Measurements from ENCODE around the gene TMEM60.
"Not testable (repeated sequence)": the region's sequence is repeated elsewhere in the genome, so short reads cannot be mapped to it uniquely, and the experiment has no call there.

TMEM60 gene

GRCh38 chr7:77811516-77812289 lies 13.5 kb upstream of the TMEM60 start:
- DNase-seq, result no peak

GRCh38 chr7:77808517-77808916 lies 10.3 kb upstream of the TMEM60 start:
- DNase-seq, result no peak

- DNase-seq, result no peak
Observed at GRCh38 chr7:77806425-77806824, 8.2 kb upstream of the TMEM60 start.

- DNase-seq, result peak; percentile 13
Observed at GRCh38 chr7:77802557-77803405, 4.5 kb upstream of the TMEM60 start.

GRCh38 chr7:77800730-77801129 lies 2.5 kb upstream of the TMEM60 start:
- DNase-seq, result no peak

- no peak for DNase-seq
Observed at GRCh38 chr7:77800158-77800557, 1.9 kb upstream of the TMEM60 start.

GRCh38 chr7:77799078-77799964 lies 1.1 kb upstream of the TMEM60 start:
- peak; percentile 20 for DNase-seq

GRCh38 chr7:77797734-77798393 lies 370 bp downstream of the TMEM60 start:
- no peak for DNase-seq

- DNase-seq, result no peak
Observed at GRCh38 chr7:77796960-77797359, 1.3 kb downstream of the TMEM60 start.

- no peak for DNase-seq
Observed at GRCh38 chr7:77796109-77796508, 2.1 kb downstream of the TMEM60 start.

GRCh38 chr7:77794000-77794399 lies 4.2 kb downstream of the TMEM60 start:
- no peak for DNase-seq

- DNase-seq, result no peak
Observed at GRCh38 chr7:77791956-77792355, 6.3 kb downstream of the TMEM60 start.

GRCh38 chr7:77791336-77791735 lies 6.9 kb downstream of the TMEM60 start:
- DNase-seq, result no peak

- DNase-seq, result no peak
Observed at GRCh38 chr7:77788327-77788902, 9.8 kb downstream of the TMEM60 start.

- DNase-seq, result no peak
Observed at GRCh38 chr7:77786741-77787140, 11.5 kb downstream of the TMEM60 start.

- DNase-seq, result no peak
Observed at GRCh38 chr7:77786018-77786417, 12.2 kb downstream of the TMEM60 start.

- DNase-seq, result not testable (repeated sequence)
Observed at GRCh38 chr7:77784426-77784825, 13.8 kb downstream of the TMEM60 start.

- DNase-seq, result no peak
Observed at GRCh38 chr7:77783545-77783944, 14.7 kb downstream of the TMEM60 start.

GRCh38 chr7:77783111-77783510 lies 15.1 kb downstream of the TMEM60 start:
- DNase-seq, result no peak

- DNase-seq, result no peak
Observed at GRCh38 chr7:77782383-77782782, 15.9 kb downstream of the TMEM60 start.

- no peak for DNase-seq
Observed at GRCh38 chr7:77778535-77778934, 19.7 kb downstream of the TMEM60 start.

- DNase-seq, result no peak
Observed at GRCh38 chr7:77771901-77772300, 26.3 kb downstream of the TMEM60 start.
